OCI-LY1 (cell line): ENCODE measurements around the gene C22orf23.

ENCODE experiments used
- H2AFZ ChIP-seq: fragments of 200-600 bp; sonication (generic), shearing (Covaris generic); 2 replicates; pipeline ENCODE4 v1.6.0; 2014; ENCODE audit warnings: antibody characterized with exemption, mild to moderate bottlenecking, low read length
- H3F3A ChIP-seq: fragments of 200-600 bp; sonication (generic), shearing (Covaris generic); 2 replicates; pipeline ENCODE4 v1.6.0; 2014; ENCODE audit warnings: mild to moderate bottlenecking, antibody characterized with exemption, low read length, moderate library complexity; ENCODE audit not compliant: insufficient read depth
- H3K27ac ChIP-seq: fragments of 200-600 bp; sonication (generic); 2 replicates; pipeline ENCODE4 v1.5.1; 2014; ENCODE audit warnings: low read length, mixed run types, mild to moderate bottlenecking, low read depth; ENCODE audit not compliant: poor library complexity, severe bottlenecking
- H3K27me3 ChIP-seq: fragments of 200-600 bp; sonication (generic); 2 replicates; pipeline ENCODE4 v1.6.0; 2014; ENCODE audit warnings: antibody characterized with exemption, mild to moderate bottlenecking, low read length, moderate library complexity; ENCODE audit not compliant: insufficient read depth
- H3K36me3 ChIP-seq: fragments of 200-600 bp; sonication (generic); 2 replicates; pipeline ENCODE4 v1.6.1; 2014; ENCODE audit warnings: mild to moderate bottlenecking, antibody characterized with exemption, low read length, moderate library complexity, mixed read lengths; ENCODE audit not compliant: insufficient read depth
- H3K4me1 ChIP-seq: fragments of 200-600 bp; sonication (generic); 2 replicates; pipeline ENCODE4 v1.5.1; 2014; ENCODE audit warnings: mild to moderate bottlenecking, low read length, moderate library complexity; ENCODE audit not compliant: insufficient read depth, severe bottlenecking
- H3K4me2 ChIP-seq: fragments of 200-600 bp; sonication (generic), shearing (Covaris generic); 2 replicates; pipeline ENCODE4 v1.6.1; 2014; ENCODE audit warnings: low read length
- H3K4me3 ChIP-seq: fragments of 200-600 bp; sonication (generic); 2 replicates; pipeline ENCODE4 v1.5.1; 2014; ENCODE audit warnings: low read length, low read depth, mild to moderate bottlenecking, mixed read lengths; ENCODE audit not compliant: poor library complexity, severe bottlenecking
- H3K79me2 ChIP-seq: fragments of 200-600 bp; shearing (Covaris generic); 2 replicates; pipeline ENCODE4 v1.6.1; 2016; ENCODE audit warnings: mixed run types, low read length, mixed read lengths; ENCODE audit not compliant: insufficient read depth
- H3K9ac ChIP-seq: fragments of 200-600 bp; sonication (generic), shearing (Covaris generic); 2 replicates; pipeline ENCODE4 v1.6.1; 2014; ENCODE audit warnings: mild to moderate bottlenecking, low read length, mixed read lengths
- H3K9me2 ChIP-seq: fragments of 200-600 bp; sonication (generic), shearing (Covaris generic); 2 replicates; pipeline ENCODE4 v1.6.1; 2014; ENCODE audit warnings: low read depth, mild to moderate bottlenecking, low read length, mixed read lengths
- H3K9me3 ChIP-seq: fragments of 200-600 bp; shearing (Covaris generic); 2 replicates; pipeline ENCODE4 v1.6.1; 2014; ENCODE audit warnings: low read length, mixed read lengths
- H4K20me1 ChIP-seq: fragments of 200-600 bp; sonication (generic), shearing (Covaris generic); 2 replicates; pipeline ENCODE4 v1.6.0; 2016; ENCODE audit warnings: mild to moderate bottlenecking, low read length; ENCODE audit not compliant: insufficient read depth
- CTCF ChIP-seq: fragments of 200-600 bp; sonication (generic), shearing (Covaris generic); IDR thresholded peaks from 2 replicates; pipeline ENCODE4 v1.5.1; 2017; ENCODE audit warnings: mild to moderate bottlenecking, antibody characterized with exemption, low read length, moderate library complexity, mixed read lengths
- EZH2 ChIP-seq: fragments of 200-600 bp; sonication (generic), shearing (Covaris generic); IDR thresholded peaks from 2 replicates; pipeline ENCODE4 v1.8.0; 2017; ENCODE audit warnings: borderline replicate concordance, mixed run types, mild to moderate bottlenecking, antibody characterized with exemption, low read length, moderate library complexity, mixed read lengths

C22orf23 gene

GRCh38 chr22:37894939-37895670 lies 58.3 kb downstream of the C22orf23 start:
- H3K36me3 ChIP-seq, result peaks cover 16% of the 10 kb centered on the region
- no peaks in the 10 kb centered on the region for H4K20me1 ChIP-seq
- no peaks in the 10 kb centered on the region for H3K27me3 ChIP-seq
- H3K9me3 ChIP-seq, result no peaks in the 10 kb centered on the region
- no peaks in the 10 kb centered on the region for H3K9me2 ChIP-seq
- H3K4me3 ChIP-seq, result no peak overlapping the region
- H3K4me1 ChIP-seq, result peaks cover 9% of the 10 kb centered on the region
- H3K79me2 ChIP-seq, result no peaks in the 10 kb centered on the region
- H3F3A ChIP-seq, result no peaks in the 10 kb centered on the region
- H3K27ac ChIP-seq, result no peak overlapping the region
- no peak for TF ChIP-seq CTCF
- no peak for TF ChIP-seq EZH2
- no peak overlapping the region for H3K9ac ChIP-seq
- H2AFZ ChIP-seq, result no peak overlapping the region
- no peak overlapping the region for H3K4me2 ChIP-seq

GRCh38 chr22:37893583-37893983 lies 59.8 kb downstream of the C22orf23 start:
- Histone ChIP-seq H3F3A (no peaks in the 10 kb centered on the region), H3K36me3 (peaks cover 31% of the 10 kb centered on the region)

More at GRCh38 chr22:37893583-37893983, 59.8 kb downstream of the C22orf23 start:
- Histone ChIP-seq H4K20me1 (no peaks in the 10 kb centered on the region), H3K4me3 (no peak overlapping the region), H3K27me3 (no peaks in the 10 kb centered on the region), H3K9me3 (no peaks in the 10 kb centered on the region), H3K4me1 (peaks cover 9% of the 10 kb centered on the region), H3K27ac (no peak overlapping the region), H2AFZ (no peak overlapping the region), H3K9me2 (no peaks in the 10 kb centered on the region), H3K79me2 (no peaks in the 10 kb centered on the region), H3K9ac (no peak overlapping the region), H3K4me2 (no peak overlapping the region)
- no peak for TF ChIP-seq CTCF
- TF ChIP-seq EZH2, result no peak
